Colonic mucosa (tissue), 4 donors: ENCODE measurements around the gene ZC3H12A. TPM values are rescaled to one million over a fixed set of nuclear protein-coding genes. Genes with fewer than 3 reads are reported as not detected.

Experiments
- DNase-seq: peaks from one replicate; pipeline ENCODE4 v3.0.0-alpha.2; 2020
- H3K27ac ChIP-seq: fragments of 200-600 bp; one replicate; pipeline ENCODE4 v1.8.0; 2021
- H3K27me3 ChIP-seq: fragments of 200-600 bp; one replicate; pipeline ENCODE4 v1.8.0; 2021
- H3K36me3 ChIP-seq: fragments of 200-600 bp; one replicate; pipeline ENCODE4 v1.8.0; 2021
- H3K4me1 ChIP-seq: fragments of 200-600 bp; one replicate; pipeline ENCODE4 v1.8.0; 2021; ENCODE audit warnings: mild to moderate bottlenecking
- H3K4me3 ChIP-seq: fragments of 200-600 bp; one replicate; pipeline ENCODE4 v1.8.0; 2021
- H3K9ac ChIP-seq, 2 donors: one replicate each; pipeline ENCODE4 v1.7.0; 2013; ENCODE audit warnings: control low read depth in 2 of 2, low read depth in 2 of 2, low read length in 2 of 2
- H3K9me3 ChIP-seq: fragments of 200-600 bp; one replicate; pipeline ENCODE4 v1.8.0; 2021
- intact Hi-C: fragments of 100-400 bp; cut with DNase I; formaldehyde crosslinking; loops from one replicate; pipeline ENCODE4 v1.14.1; 2022
- total RNA-seq, 2 donors: library from RNA; stranded (reverse); fragmentation: NEBNext Ultra II Directional in 1 of 2; extraction: Animal tissue kit (Norgen Biotek cat#: 25700) in 1 of 2; gene quantifications; one replicate each; pipeline ENCODE4 v1.2.1, GENCODE V29; 2021
- TF ChIP-seq, protein P1 (sequence below): fragments of 200-600 bp; IDR thresholded peaks from one replicate; pipeline ENCODE4 v1.8.0; 2022; ENCODE audit warnings: antibody characterized with exemption, mild to moderate bottlenecking
- donor health status: healthy.
- donor health status: DM: no; HTN: no; CAD: no.
- donor health status: DM: no; HTN: no; CAD: no.

The ZC3H12A gene
- total RNA-seq, 2 donors from 2014 or later: 18.2 to 35.4 TPM

DNA sequence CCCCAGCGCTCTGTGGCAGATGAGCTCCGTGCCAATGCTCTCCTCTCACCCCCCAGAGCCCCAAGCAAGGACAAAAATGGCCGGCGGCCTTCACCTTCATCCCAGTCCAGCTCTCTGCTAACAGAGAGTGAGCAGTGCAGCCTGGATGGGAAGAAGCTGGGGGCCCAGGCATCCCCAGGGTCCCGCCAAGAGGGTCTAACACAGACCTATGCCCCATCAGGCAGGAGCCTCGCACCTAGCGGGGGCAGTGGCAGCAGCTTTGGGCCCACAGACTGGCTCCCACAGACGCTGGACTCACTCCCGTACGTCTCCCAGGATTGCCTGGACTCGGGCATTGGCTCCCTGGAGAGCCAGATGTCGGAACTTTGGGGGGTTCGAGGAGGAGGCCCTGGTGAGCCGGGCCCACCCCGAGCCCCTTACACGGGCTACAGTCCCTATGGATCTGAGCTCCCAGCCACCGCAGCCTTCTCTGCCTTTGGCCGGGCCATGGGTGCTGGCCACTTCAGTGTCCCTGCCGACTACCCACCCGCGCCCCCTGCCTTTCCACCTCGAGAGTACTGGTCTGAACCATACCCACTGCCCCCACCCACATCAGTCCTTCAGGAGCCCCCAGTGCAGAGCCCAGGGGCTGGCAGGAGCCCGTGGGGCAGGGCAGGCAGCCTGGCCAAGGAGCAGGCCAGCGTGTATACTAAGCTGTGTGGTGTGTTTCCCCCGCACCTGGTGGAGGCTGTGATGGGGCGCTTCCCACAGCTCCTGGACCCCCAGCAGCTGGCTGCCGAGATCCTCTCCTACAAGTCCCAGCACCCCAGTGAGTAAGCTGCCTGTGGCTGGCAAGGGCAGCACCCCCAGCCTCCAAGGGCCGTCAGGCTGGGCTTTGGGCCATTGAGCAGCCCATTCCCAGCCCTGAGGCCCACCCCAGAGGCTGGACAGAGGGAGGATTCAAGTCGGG lies 8.7 kb downstream of the ZC3H12A start:
- Histone ChIP-seq H3K4me1 (peaks cover 32% of the 10 kb centered on the region), H3K36me3 (peaks cover 32% of the 10 kb centered on the region), H3K9ac (no peak overlapping the region), H3K4me3 (no peak overlapping the region), H3K27me3 (no peaks in the 10 kb centered on the region), H3K27ac (no peak overlapping the region), H3K9me3 (no peaks in the 10 kb centered on the region)
- intact Hi-C loops: no loop called here
- no peak for DNase-seq
- TF ChIP-seq, protein P1, sequence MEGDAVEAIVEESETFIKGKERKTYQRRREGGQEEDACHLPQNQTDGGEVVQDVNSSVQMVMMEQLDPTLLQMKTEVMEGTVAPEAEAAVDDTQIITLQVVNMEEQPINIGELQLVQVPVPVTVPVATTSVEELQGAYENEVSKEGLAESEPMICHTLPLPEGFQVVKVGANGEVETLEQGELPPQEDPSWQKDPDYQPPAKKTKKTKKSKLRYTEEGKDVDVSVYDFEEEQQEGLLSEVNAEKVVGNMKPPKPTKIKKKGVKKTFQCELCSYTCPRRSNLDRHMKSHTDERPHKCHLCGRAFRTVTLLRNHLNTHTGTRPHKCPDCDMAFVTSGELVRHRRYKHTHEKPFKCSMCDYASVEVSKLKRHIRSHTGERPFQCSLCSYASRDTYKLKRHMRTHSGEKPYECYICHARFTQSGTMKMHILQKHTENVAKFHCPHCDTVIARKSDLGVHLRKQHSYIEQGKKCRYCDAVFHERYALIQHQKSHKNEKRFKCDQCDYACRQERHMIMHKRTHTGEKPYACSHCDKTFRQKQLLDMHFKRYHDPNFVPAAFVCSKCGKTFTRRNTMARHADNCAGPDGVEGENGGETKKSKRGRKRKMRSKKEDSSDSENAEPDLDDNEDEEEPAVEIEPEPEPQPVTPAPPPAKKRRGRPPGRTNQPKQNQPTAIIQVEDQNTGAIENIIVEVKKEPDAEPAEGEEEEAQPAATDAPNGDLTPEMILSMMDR: no peak

DNA sequence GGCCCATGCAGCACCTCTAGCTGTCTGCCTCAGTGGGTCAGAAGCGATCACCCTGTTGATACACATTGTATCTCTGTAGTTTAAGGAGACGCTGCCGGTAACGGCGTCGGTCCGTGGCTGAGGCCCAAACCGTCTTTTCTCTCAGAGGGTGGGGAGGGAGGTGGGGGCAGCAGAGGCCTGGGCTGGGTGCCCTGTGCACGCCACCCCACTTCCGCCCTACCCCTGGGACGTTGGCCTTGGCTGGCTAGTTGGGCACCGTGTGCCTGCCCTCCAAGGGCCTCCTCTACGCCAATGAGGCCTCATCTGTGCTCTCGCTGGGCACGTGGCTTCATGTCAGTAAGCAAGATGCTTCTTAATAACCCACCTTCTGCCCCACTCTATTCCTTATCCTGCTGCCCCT lies 9.4 kb downstream of the ZC3H12A start:
- intact Hi-C loops: no loop called here
- peaks cover 29% of the 10 kb centered on the region for H3K4me1 ChIP-seq
- no peak overlapping the region for H3K4me3 ChIP-seq
- no peak overlapping the region for H3K9ac ChIP-seq
- H3K36me3 ChIP-seq: peaks cover 32% of the 10 kb centered on the region
- TF ChIP-seq, protein P1: no peak
- H3K27ac ChIP-seq: no peak overlapping the region
- no peaks in the 10 kb centered on the region for H3K9me3 ChIP-seq
- no peak for DNase-seq
- H3K27me3 ChIP-seq: no peaks in the 10 kb centered on the region

DNA sequence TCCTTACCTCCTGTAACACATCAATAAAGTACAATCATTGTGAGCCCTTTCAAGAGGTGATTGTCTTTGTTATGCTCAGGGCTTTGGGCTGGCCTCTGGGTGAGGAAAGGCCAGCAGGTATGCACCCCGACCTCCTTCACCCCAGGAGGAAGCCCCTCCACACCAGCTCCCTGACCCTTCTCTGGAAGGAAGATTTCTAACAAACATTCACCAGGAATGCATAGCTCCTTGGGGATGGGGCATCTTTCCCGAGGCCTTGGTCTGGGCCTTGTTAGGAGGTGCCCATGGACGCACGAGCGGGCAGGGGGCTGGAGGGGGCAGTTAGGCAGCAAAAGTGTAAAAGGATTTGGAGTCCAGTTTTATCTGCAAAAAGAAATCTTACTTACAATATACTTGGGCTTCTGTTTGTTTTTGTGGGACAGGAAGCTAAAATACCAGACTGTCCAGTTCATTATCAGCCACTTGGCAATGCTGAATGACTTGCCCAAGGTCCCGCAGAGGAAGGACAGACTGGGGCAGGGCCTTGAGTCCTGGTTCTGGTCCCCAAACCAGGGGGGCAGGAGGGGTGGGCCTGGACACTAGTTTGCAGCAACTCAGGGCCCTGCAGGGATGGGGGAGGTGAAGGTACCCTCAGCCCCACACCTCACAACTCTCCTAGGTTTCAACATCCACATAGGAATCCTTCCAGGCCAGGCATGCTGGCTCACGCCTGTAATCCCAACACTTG lies 10.1 kb downstream of the ZC3H12A start:
- Histone ChIP-seq H3K27me3 (no peaks in the 10 kb centered on the region), H3K27ac (peak overlapping the region; percentile 5), H3K9ac (peak overlapping the region in 1 of 2 donors; percentile 12), H3K4me3 (no peak overlapping the region), H3K4me1 (peaks cover 29% of the 10 kb centered on the region), H3K36me3 (peaks cover 32% of the 10 kb centered on the region), H3K9me3 (no peaks in the 10 kb centered on the region)
- TF ChIP-seq, protein P1: no peak
- intact Hi-C loops: no loop called here
- DNase-seq: peak; percentile 24

DNA sequence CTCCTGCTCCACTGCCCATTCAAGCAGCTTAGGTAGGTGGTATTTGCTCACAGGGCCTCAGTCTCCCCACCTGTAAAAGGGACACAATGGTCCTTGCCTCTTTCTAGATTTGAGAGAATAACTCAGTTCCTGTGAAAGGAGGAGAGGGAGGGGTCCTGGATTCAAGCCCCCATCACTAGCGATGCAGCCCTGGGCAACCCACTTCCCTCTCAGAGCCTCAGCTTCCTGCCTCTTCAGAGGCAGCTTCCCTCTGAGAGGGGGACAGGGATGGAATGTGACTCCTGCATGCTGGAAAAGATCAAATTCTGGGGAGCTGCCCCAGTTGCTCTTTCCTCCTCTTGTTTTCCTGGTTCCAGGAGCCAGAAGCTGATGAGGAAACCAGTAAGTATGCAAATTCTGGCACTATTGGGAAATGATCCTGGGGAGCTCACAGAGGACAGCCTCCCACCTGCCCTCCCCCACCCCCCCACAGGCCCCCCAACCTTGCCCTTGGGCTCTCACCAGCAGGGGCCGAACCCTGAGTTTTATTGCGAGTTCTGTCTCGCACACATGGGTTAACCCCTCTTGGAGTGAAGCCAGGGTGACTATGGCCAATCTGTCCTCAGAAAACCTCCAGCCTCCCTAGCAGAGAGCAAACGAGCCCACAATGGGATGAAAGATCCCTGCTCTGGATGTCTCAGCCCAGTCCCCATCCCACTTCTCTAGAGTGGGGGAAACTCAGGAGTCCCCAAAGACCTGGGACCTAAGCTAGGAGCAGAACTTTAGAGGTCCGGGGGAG lies 11.7 kb downstream of the ZC3H12A start:
- H3K27ac ChIP-seq: peak overlapping the region; percentile 82
- intact Hi-C loops: loop anchor here (2.0 kb wide), 1 partner anchor 31 kb away; no protein-coding TSS in a partner anchor
- H3K9me3 ChIP-seq: no peaks in the 10 kb centered on the region
- peaks cover 24% of the 10 kb centered on the region for H3K36me3 ChIP-seq
- H3K4me3 ChIP-seq: no peak overlapping the region
- TF ChIP-seq, protein P1: no peak
- H3K9ac ChIP-seq: peak overlapping the region in 1 of 2 donors; percentile 56
- H3K4me1 ChIP-seq: peaks cover 20% of the 10 kb centered on the region
- peak; percentile 24 for DNase-seq
- H3K27me3 ChIP-seq: no peaks in the 10 kb centered on the region
